ENCODE data around the gene VASP.

The VASP gene

GRCh38 chr19:45515807-45516401 is 8.6 kb downstream of the VASP start:
- no peak for DNase-seq

GRCh38 chr19:45517238-45517637 is 10.0 kb downstream of the VASP start:
- DNase-seq, result no peak

- DNase-seq, result no peak
These were observed 10.6 kb downstream of the VASP start for GRCh38 chr19:45517641-45518468.

GRCh38 chr19:45518469-45518826 is 11.2 kb downstream of the VASP start:
- DNase-seq, result no peak

- no peak for DNase-seq
These were observed 15.0 kb downstream of the VASP start for GRCh38 chr19:45522010-45522941.

GRCh38 chr19:45523642-45524256 is 16.5 kb downstream of the VASP start:
- peak; percentile 51 to 86 (median 70) for DNase-seq

GRCh38 chr19:45524575-45525129 is 17.4 kb downstream of the VASP start:
- DNase-seq, result no peak

GRCh38 chr19:45526143-45526542 is 18.9 kb downstream of the VASP start:
- DNase-seq, result no peak

- no peak for DNase-seq
These were observed 19.7 kb downstream of the VASP start for GRCh38 chr19:45526971-45527370.

- DNase-seq, result no peak
These were observed 20.5 kb downstream of the VASP start for GRCh38 chr19:45527731-45528130.

GRCh38 chr19:45528149-45528743 is 21.0 kb downstream of the VASP start:
- DNase-seq, result no peak

- DNase-seq, result peak in 4 of 6 experiments; percentile 9 to 24 (median 16)
These were observed 21.6 kb downstream of the VASP start for GRCh38 chr19:45528744-45529419.

- no peak for DNase-seq
These were observed 22.1 kb downstream of the VASP start for GRCh38 chr19:45529420-45529785.

- DNase-seq, result no peak
These were observed 24.1 kb downstream of the VASP start for GRCh38 chr19:45531349-45531748.

GRCh38 chr19:45539459-45539858 is 32.2 kb downstream of the VASP start:
- DNase-seq, result no peak

GRCh38 chr19:45542234-45542668 is 35.0 kb downstream of the VASP start:
- DNase-seq, result no peak

- DNase-seq, result no peak
These were observed 40.0 kb downstream of the VASP start for GRCh38 chr19:45547211-45547770.

GRCh38 chr19:45547965-45548609 is 40.8 kb downstream of the VASP start:
- no peak for DNase-seq

GRCh38 chr19:45553464-45553863 is 46.2 kb downstream of the VASP start:
- no peak for DNase-seq

- DNase-seq, result no peak
These were observed 47.2 kb downstream of the VASP start for GRCh38 chr19:45554481-45554880.

GRCh38 chr19:45556835-45557234 is 49.6 kb downstream of the VASP start:
- DNase-seq, result no peak

All from stimulated activated naive CD4-positive, alpha-beta T cell (primary cell).